GM23338 (cell line): Measurements from ENCODE around the gene TTYH3. TPM values are rescaled to one million over a fixed set of nuclear protein-coding genes. Genes with fewer than 3 reads are reported as not detected.

Experiments
- ATAC-seq: fragments of 200-7000 bp; cut with Tn5 transposase; 3 replicates; pipeline ENCODE4 v1.9.1; 2020
- DNase-seq: peaks from one replicate; pipeline ENCODE4 v3.0.0-alpha.2; 2015; ENCODE audit warnings: low spot score
- H2AFZ ChIP-seq: fragments of 200-600 bp; sonication (generic); 2 replicates; pipeline ENCODE4 v1.8.0; 2016; ENCODE audit warnings: antibody characterized with exemption, mild to moderate bottlenecking, moderate library complexity
- H3F3A ChIP-seq: fragments of 200-600 bp; sonication (generic); replicated peaks from 2 replicates; pipeline ENCODE4 v1.8.0; 2017; ENCODE audit warnings: antibody characterized with exemption, mixed run types, low read depth
- H3K27ac ChIP-seq: fragments of 200-600 bp; sonication (generic); 2 replicates; pipeline ENCODE4 v1.6.1; 2016; ENCODE audit warnings: low read depth
- H3K27me3 ChIP-seq: fragments of 200-600 bp; sonication (generic); 2 replicates; pipeline ENCODE4 v1.8.0; 2016; ENCODE audit warnings: mild to moderate bottlenecking, mixed run types, moderate library complexity; ENCODE audit not compliant: insufficient read depth
- H3K36me3 ChIP-seq: fragments of 200-600 bp; sonication (generic); 2 replicates; pipeline ENCODE4 v1.8.0; 2016; ENCODE audit warnings: mild to moderate bottlenecking; ENCODE audit not compliant: insufficient read depth
- H3K4me1 ChIP-seq: fragments of 200-600 bp; sonication (generic); 2 replicates; pipeline ENCODE4 v1.8.0; 2016; ENCODE audit warnings: mild to moderate bottlenecking, moderate library complexity; ENCODE audit not compliant: insufficient read depth
- H3K4me2 ChIP-seq: fragments of 200-600 bp; sonication (generic); 2 replicates; pipeline ENCODE4 v1.7.1; 2017; ENCODE audit warnings: mixed run types
- H3K4me3 ChIP-seq: fragments of 200-600 bp; sonication (generic); 2 replicates; pipeline ENCODE4 v1.6.1; 2016; ENCODE audit warnings: mixed run types
- H3K79me2 ChIP-seq: fragments of 200-600 bp; sonication (generic); replicated peaks from 2 replicates; pipeline ENCODE4 v1.8.0; 2017; ENCODE audit warnings: mild to moderate bottlenecking; ENCODE audit not compliant: insufficient read depth
- H3K9me2 ChIP-seq: fragments of 200-600 bp; sonication (generic); 2 replicates; pipeline ENCODE4 v1.8.0; 2017; ENCODE audit not compliant: insufficient read depth
- H4K20me1 ChIP-seq: fragments of 200-600 bp; sonication (generic); replicated peaks from 2 replicates; pipeline ENCODE4 v1.8.0; 2017; ENCODE audit warnings: mild to moderate bottlenecking; ENCODE audit not compliant: insufficient read depth
- H3K27ac Mint-ChIP-seq: 2 replicates; pipeline ENCODE4 v1.8.0; 2020; ENCODE audit warnings: inconsistent platforms, mild to moderate bottlenecking, moderate library complexity, mixed read lengths
- H3K27me3 Mint-ChIP-seq: 3 replicates; pipeline ENCODE4 v1.8.0; 2022; ENCODE audit warnings: low read depth, mild to moderate bottlenecking, moderate library complexity, mixed read lengths, inconsistent platforms; ENCODE audit not compliant: insufficient read depth, poor library complexity
- H3K36me3 Mint-ChIP-seq: 3 replicates; pipeline ENCODE4 v1.8.0; 2021; ENCODE audit warnings: low read depth, mild to moderate bottlenecking, inconsistent platforms, moderate library complexity, mixed read lengths
- H3K4me1 Mint-ChIP-seq: 3 replicates; pipeline ENCODE4 v1.8.0; 2020; ENCODE audit warnings: mild to moderate bottlenecking, inconsistent platforms, mixed read lengths
- H3K4me3 Mint-ChIP-seq: 3 replicates; pipeline ENCODE4 v1.8.0; 2021; ENCODE audit warnings: moderate library complexity, mild to moderate bottlenecking, inconsistent platforms, mixed read lengths
- H3K9me3 Mint-ChIP-seq: 3 replicates; pipeline ENCODE4 v1.8.0; 2020; ENCODE audit warnings: moderate library complexity, mild to moderate bottlenecking, inconsistent platforms, mixed read lengths
- CREB1 ChIP-seq: fragments of 250-450 bp; sonication (Bioruptor Pico); IDR thresholded peaks from 2 replicates; pipeline ENCODE4 v1.5.0; 2020; ENCODE audit warnings: low read depth, mild to moderate bottlenecking, moderate library complexity
- EZH2 ChIP-seq: fragments of 200-600 bp; sonication (generic); IDR thresholded peaks from one replicate; pipeline ENCODE4 v1.8.0; 2017; ENCODE audit warnings: antibody characterized with exemption, mild to moderate bottlenecking, low read depth; ENCODE audit not compliant: unreplicated experiment
- EZH2phosphoT487 ChIP-seq: fragments of 200-600 bp; sonication (generic); IDR thresholded peaks from one replicate; pipeline ENCODE4 v1.8.1; 2018; ENCODE audit warnings: antibody characterized with exemption; ENCODE audit not compliant: unreplicated experiment
- JUNB ChIP-seq: IDR thresholded peaks from one replicate; pipeline ENCODE4 v1.6.1; 2016; ENCODE audit warnings: antibody characterized with exemption; ENCODE audit not compliant: unreplicated experiment
- ZNF114 ChIP-seq: fragments of 250-450 bp; sonication (Bioruptor Pico); IDR thresholded peaks from 2 replicates; pipeline ENCODE4 v1.5.0; 2020; ENCODE audit warnings: mild to moderate bottlenecking, moderate library complexity
- polyA plus RNA-seq: library from polyadenylated mRNA; unstranded; fragments of >200 nt; fragmentation: Nextera tagmentation; extraction: Ambion mirVana; gene quantifications from 2 replicates; pipeline ENCODE4 v1.2.1, GENCODE V29; 2016
- total RNA-seq: library from RNA; depleted of rRNA; stranded (reverse); fragments of >200 nt; shearing (Covaris generic); gene quantifications from 2 replicates; pipeline ENCODE4 v1.2.3, GENCODE V29; 2014
- TF ChIP-seq, protein P1 (sequence below): fragments of 250-450 bp; sonication (Bioruptor Pico); IDR thresholded peaks from 2 replicates; pipeline ENCODE4 v1.5.0; 2020; ENCODE audit warnings: mild to moderate bottlenecking, moderate library complexity
- TF ChIP-seq, protein P2 (sequence below): IDR thresholded peaks from one replicate; pipeline ENCODE4 v1.6.1; 2018; ENCODE audit warnings: antibody characterized with exemption; ENCODE audit not compliant: unreplicated experiment
- TF ChIP-seq, protein P3 (sequence below): IDR thresholded peaks from 2 replicates; pipeline ENCODE4 v1.6.1; 2016; ENCODE audit warnings: antibody characterized with exemption
- TF ChIP-seq, protein P4 (sequence below), 2 experiments: fragments of 200-600 bp in 1 of 2; sonication (generic) in 1 of 2; conservative IDR thresholded peaks; 2 replicates each; pipeline versions ENCODE4 v1.5.1 to v1.6.1; 2016 to 2017; ENCODE audit warnings: antibody characterized with exemption in 2 of 2, low read depth in 2 of 2, mild to moderate bottlenecking in 2 of 2, moderate library complexity in 1 of 2

TTYH3 gene
- total and polyA plus RNA-seq, 2 experiments from 2014 or later: 59.6 to 126 TPM

DNA sequence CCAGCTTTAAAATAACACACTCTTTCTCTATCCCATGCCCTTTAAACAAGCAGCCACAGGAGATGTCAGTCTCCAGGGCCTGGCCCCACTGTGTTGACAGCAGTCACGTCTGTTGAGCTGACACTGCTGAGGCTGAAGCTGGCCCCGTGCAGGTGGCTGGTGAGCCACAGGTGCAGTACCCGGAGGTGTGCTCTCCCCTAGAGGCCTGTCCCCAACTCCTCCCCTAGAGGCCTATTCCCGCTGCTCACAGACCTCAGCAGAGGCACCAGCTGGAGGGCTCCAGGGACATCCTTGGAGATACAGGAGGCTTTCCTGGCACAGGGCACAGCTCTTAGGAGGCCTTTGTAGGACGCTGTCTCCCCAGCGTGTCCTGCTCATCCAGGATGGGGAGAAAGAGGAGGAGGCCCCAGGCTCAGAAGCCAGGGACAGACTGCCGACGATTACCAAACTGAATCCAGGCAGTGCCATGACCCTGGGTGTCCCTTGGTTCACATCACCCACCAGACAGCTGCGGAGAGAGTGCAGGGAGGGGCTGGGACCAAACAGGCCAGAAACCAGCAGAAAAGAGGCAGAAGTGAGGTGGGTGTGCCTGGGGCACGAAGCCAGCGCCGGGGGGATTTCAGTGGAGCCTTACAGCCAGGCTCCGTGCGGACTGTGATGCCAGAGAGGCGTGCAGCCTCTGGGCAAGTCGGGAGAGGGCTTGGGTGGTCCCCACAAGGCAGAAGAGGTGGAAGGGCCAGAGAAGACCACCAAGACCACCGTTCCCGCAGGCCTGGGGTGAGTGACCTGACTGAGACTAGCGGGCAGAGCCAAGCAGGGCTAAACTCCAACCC is 18.5 kb upstream of the TTYH3 start:
- no peaks in the 10 kb centered on the region for H3K36me3 Mint-ChIP-seq
- no peak overlapping the region for H3K4me3 Mint-ChIP-seq
- 0 out of 2 replicates have a peak overlapping the region, but pooled peaks have one; percentile 38 for H3K27ac Mint-ChIP-seq
- peaks cover 37% of the 10 kb centered on the region for H3K4me1 Mint-ChIP-seq
- ATAC-seq (peak; percentile 39), DNase-seq (no peak)
- Histone ChIP-seq H3K36me3 (no peaks in the 10 kb centered on the region), H3K4me1 (peaks cover 9% of the 10 kb centered on the region), H3K4me2 (no peak overlapping the region), H3K4me3 (no peak overlapping the region), H3K27me3 (no peaks in the 10 kb centered on the region), H2AFZ (0 out of 2 replicates have a peak overlapping the region, but pooled peaks have one; percentile 47), H3K27ac (peak overlapping the region; percentile 39; the same call in 1 of the 2 replicates), H3K9me2 (no peaks in the 10 kb centered on the region), H4K20me1 (no peaks in the 10 kb centered on the region), H3K79me2 (no peaks in the 10 kb centered on the region), H3F3A (peaks cover 7% of the 10 kb centered on the region; the same call in 1 of the 2 replicates)
- TF ChIP-seq CREB1 (CRISPR knock-in tag) (no peak), EZH2 (no peak), EZH2phosphoT487 (no peak), JUNB (no peak), ZNF114 (CRISPR knock-in tag) (no peak)
- TF ChIP-seq, protein P1, sequence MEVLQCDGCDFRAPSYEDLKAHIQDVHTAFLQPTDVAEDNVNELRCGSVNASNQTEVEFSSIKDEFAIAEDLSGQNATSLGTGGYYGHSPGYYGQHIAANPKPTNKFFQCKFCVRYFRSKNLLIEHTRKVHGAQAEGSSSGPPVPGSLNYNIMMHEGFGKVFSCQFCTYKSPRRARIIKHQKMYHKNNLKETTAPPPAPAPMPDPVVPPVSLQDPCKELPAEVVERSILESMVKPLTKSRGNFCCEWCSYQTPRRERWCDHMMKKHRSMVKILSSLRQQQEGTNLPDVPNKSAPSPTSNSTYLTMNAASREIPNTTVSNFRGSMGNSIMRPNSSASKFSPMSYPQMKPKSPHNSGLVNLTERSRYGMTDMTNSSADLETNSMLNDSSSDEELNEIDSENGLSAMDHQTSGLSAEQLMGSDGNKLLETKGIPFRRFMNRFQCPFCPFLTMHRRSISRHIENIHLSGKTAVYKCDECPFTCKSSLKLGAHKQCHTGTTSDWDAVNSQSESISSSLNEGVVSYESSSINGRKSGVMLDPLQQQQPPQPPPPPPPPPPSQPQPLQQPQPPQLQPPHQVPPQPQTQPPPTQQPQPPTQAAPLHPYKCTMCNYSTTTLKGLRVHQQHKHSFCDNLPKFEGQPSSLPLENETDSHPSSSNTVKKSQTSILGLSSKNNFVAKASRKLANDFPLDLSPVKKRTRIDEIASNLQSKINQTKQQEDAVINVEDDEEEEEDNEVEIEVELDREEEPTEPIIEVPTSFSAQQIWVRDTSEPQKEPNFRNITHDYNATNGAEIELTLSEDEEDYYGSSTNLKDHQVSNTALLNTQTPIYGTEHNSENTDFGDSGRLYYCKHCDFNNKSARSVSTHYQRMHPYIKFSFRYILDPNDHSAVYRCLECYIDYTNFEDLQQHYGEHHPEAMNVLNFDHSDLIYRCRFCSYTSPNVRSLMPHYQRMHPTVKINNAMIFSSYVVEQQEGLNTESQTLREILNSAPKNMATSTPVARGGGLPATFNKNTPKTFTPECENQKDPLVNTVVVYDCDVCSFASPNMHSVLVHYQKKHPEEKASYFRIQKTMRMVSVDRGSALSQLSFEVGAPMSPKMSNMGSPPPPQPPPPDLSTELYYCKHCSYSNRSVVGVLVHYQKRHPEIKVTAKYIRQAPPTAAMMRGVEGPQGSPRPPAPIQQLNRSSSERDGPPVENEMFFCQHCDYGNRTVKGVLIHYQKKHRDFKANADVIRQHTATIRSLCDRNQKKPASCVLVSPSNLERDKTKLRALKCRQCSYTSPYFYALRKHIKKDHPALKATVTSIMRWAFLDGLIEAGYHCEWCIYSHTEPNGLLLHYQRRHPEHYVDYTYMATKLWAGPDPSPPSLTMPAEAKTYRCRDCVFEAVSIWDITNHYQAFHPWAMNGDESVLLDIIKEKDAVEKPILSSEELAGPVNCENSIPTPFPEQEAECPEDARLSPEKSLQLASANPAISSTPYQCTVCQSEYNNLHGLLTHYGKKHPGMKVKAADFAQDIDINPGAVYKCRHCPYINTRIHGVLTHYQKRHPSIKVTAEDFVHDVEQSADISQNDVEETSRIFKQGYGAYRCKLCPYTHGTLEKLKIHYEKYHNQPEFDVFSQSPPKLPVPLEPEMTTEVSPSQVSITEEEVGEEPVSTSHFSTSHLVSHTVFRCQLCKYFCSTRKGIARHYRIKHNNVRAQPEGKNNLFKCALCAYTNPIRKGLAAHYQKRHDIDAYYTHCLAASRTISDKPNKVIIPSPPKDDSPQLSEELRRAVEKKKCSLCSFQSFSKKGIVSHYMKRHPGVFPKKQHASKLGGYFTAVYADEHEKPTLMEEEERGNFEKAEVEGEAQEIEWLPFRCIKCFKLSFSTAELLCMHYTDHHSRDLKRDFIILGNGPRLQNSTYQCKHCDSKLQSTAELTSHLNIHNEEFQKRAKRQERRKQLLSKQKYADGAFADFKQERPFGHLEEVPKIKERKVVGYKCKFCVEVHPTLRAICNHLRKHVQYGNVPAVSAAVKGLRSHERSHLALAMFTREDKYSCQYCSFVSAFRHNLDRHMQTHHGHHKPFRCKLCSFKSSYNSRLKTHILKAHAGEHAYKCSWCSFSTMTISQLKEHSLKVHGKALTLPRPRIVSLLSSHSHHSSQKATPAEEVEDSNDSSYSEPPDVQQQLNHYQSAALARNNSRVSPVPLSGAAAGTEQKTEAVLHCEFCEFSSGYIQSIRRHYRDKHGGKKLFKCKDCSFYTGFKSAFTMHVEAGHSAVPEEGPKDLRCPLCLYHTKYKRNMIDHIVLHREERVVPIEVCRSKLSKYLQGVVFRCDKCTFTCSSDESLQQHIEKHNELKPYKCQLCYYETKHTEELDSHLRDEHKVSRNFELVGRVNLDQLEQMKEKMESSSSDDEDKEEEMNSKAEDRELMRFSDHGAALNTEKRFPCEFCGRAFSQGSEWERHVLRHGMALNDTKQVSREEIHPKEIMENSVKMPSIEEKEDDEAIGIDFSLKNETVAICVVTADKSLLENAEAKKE (CRISPR knock-in tag): no peak
- TF ChIP-seq, protein P2, sequence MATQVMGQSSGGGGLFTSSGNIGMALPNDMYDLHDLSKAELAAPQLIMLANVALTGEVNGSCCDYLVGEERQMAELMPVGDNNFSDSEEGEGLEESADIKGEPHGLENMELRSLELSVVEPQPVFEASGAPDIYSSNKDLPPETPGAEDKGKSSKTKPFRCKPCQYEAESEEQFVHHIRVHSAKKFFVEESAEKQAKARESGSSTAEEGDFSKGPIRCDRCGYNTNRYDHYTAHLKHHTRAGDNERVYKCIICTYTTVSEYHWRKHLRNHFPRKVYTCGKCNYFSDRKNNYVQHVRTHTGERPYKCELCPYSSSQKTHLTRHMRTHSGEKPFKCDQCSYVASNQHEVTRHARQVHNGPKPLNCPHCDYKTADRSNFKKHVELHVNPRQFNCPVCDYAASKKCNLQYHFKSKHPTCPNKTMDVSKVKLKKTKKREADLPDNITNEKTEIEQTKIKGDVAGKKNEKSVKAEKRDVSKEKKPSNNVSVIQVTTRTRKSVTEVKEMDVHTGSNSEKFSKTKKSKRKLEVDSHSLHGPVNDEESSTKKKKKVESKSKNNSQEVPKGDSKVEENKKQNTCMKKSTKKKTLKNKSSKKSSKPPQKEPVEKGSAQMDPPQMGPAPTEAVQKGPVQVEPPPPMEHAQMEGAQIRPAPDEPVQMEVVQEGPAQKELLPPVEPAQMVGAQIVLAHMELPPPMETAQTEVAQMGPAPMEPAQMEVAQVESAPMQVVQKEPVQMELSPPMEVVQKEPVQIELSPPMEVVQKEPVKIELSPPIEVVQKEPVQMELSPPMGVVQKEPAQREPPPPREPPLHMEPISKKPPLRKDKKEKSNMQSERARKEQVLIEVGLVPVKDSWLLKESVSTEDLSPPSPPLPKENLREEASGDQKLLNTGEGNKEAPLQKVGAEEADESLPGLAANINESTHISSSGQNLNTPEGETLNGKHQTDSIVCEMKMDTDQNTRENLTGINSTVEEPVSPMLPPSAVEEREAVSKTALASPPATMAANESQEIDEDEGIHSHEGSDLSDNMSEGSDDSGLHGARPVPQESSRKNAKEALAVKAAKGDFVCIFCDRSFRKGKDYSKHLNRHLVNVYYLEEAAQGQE: no peak
- TF ChIP-seq, protein P3, sequence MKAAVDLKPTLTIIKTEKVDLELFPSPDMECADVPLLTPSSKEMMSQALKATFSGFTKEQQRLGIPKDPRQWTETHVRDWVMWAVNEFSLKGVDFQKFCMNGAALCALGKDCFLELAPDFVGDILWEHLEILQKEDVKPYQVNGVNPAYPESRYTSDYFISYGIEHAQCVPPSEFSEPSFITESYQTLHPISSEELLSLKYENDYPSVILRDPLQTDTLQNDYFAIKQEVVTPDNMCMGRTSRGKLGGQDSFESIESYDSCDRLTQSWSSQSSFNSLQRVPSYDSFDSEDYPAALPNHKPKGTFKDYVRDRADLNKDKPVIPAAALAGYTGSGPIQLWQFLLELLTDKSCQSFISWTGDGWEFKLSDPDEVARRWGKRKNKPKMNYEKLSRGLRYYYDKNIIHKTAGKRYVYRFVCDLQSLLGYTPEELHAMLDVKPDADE: no peak
- TF ChIP-seq, protein P4, sequence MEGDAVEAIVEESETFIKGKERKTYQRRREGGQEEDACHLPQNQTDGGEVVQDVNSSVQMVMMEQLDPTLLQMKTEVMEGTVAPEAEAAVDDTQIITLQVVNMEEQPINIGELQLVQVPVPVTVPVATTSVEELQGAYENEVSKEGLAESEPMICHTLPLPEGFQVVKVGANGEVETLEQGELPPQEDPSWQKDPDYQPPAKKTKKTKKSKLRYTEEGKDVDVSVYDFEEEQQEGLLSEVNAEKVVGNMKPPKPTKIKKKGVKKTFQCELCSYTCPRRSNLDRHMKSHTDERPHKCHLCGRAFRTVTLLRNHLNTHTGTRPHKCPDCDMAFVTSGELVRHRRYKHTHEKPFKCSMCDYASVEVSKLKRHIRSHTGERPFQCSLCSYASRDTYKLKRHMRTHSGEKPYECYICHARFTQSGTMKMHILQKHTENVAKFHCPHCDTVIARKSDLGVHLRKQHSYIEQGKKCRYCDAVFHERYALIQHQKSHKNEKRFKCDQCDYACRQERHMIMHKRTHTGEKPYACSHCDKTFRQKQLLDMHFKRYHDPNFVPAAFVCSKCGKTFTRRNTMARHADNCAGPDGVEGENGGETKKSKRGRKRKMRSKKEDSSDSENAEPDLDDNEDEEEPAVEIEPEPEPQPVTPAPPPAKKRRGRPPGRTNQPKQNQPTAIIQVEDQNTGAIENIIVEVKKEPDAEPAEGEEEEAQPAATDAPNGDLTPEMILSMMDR (conservative IDR thresholded peaks at IDR 0.05; ENCODE audit: low read depth in 2 of 2): no peak
- peaks cover 30% of the 10 kb centered on the region for H3K27me3 Mint-ChIP-seq
- no peaks in the 10 kb centered on the region for H3K9me3 Mint-ChIP-seq
